SH-SY5Y (cell line): ENCODE results near the gene POT1.

ENCODE experiments used
- GATA2 ChIP-seq: IDR thresholded peaks from 2 replicates; pipeline ENCODE4 v1.6.1; 2011; ENCODE audit warnings: mild to moderate bottlenecking, low read depth, low read length
- GATA3 ChIP-seq: IDR thresholded peaks from 2 replicates; pipeline ENCODE4 v1.6.1; 2011; ENCODE audit warnings: low read depth, mild to moderate bottlenecking, low read length, moderate library complexity

GRCh38 chr7:124779194-124779593 is 150.4 kb downstream of the POT1 start:
- TF ChIP-seq GATA2, result no peak
- no peak for TF ChIP-seq GATA3
